Measurements from ENCODE around the gene MPDU1.
A peak's percentile ranks its signal among the peaks of the same experiment; 100 is the strongest.
"Not testable (repeated sequence)": the region's sequence is repeated elsewhere in the genome, so short reads cannot be mapped to it uniquely, and the experiment has no call there.

Gene MPDU1

GRCh38 chr17:7589891-7590691, 6.4 kb downstream of the MPDU1 start, which contains the start of gene SOX15:
Gene SOX15 (minus strand): TSS chr17:7590094. CDS start chr17:7589676, 418 bp downstream.
- CTCF ChIA-PET: interaction anchor here (0.9 to 4.5 kb wide), 25 partner anchors 10 to 544 kb away, joined by 3 to 61 read pairs (median 7); partner anchors contain the start of genes ATP1B2, CD68, FXR2 and SENP3

GRCh38 chr17:7590743-7591142, 7.1 kb downstream of the MPDU1 start:
- CTCF ChIA-PET: interaction anchor here (1.7 to 4.5 kb wide), 12 partner anchors 10 to 247 kb away, joined by 4 to 61 read pairs (median 23); partner anchors contain the start of genes CD68, FXR2, SENP3 and TMEM95
- no peak for TF ChIP-seq CTCF (IDR thresholded peaks at IDR 0.05; ENCODE audit: insufficient read depth, low read length, missing control alignments)
- H3K4me3 ChIP-seq (ENCODE audit: low read depth, low read length): no peak overlapping the region
- DNase-seq (ENCODE audit: low read depth, low spot score): no peak
- POLR2A ChIA-PET: interaction anchor here (0.6 to 4.4 kb wide), 3 partner anchors 12 to 106 kb away, joined by 3 to 31 read pairs (median 6); partner anchors contain the start of gene CD68

More at GRCh38 chr17:7589891-7590691, 6.4 kb downstream of the MPDU1 start, which contains the start of gene SOX15:
- no peak for DNase-seq (ENCODE audit: low read depth, low spot score)
- no peak for TF ChIP-seq CTCF (IDR thresholded peaks at IDR 0.05; ENCODE audit: insufficient read depth, low read length, missing control alignments)
- H3K4me3 ChIP-seq (ENCODE audit: low read depth, low read length): peak within 1 kb of the TSS; percentile 6; the same call in 1 of the 2 replicates
- POLR2A ChIA-PET: interaction anchor here (1.2 to 4.4 kb wide), 4 partner anchors 12 to 22 kb away, joined by 3 to 31 read pairs (median 6); partner anchors contain the start of gene CD68

- no peak for TF ChIP-seq CTCF (IDR thresholded peaks at IDR 0.05; ENCODE audit: insufficient read depth, low read length, missing control alignments)
- H3K4me3 ChIP-seq (ENCODE audit: low read depth, low read length): no peak overlapping the region
- ChIA-PET CTCF (interaction anchor here (3.6 to 4.5 kb wide), 2 partner anchors 20 to 96 kb away, joined by 48 to 61 read pairs; partner anchors contain the start of genes FXR2, TP53 and WRAP53), POLR2A (interaction anchor here (1.1 to 1.3 kb wide), 2 partner anchors 8 to 15 kb away, joined by 3 to 4 read pairs; partner anchors contain the start of gene MPDU1)
- DNase-seq (ENCODE audit: low read depth, low spot score): no peak
Measured at GRCh38 chr17:7591596-7591995, 7.9 kb downstream of the MPDU1 start.

- no peak overlapping the region for H3K4me3 ChIP-seq (ENCODE audit: low read depth, low read length)
- TF ChIP-seq CTCF (IDR thresholded peaks at IDR 0.05; ENCODE audit: insufficient read depth, low read length, missing control alignments): no peak
- DNase-seq (ENCODE audit: low read depth, low spot score): no peak
- CTCF ChIA-PET: interaction anchor here (0.8 to 4.5 kb wide), 5 partner anchors 16 to 96 kb away, joined by 3 to 48 read pairs (median 5); partner anchors contain the start of genes SENP3, TP53 and WRAP53
- POLR2A ChIA-PET: interaction anchor here (1.1 to 1.3 kb wide), 2 partner anchors 9 to 16 kb away, joined by 3 to 4 read pairs; partner anchors contain the start of gene MPDU1
Measured at GRCh38 chr17:7592422-7593021, 8.9 kb downstream of the MPDU1 start.

GRCh38 chr17:7593296-7593695, 9.6 kb downstream of the MPDU1 start:
- POLR2A ChIA-PET: interaction anchor here (0.5 kb wide), 1 partner anchor 110 kb away, joined by 3 read pairs; no protein-coding TSS in a partner anchor
- DNase-seq (ENCODE audit: low read depth, low spot score): no peak

GRCh38 chr17:7597561-7597960, 13.9 kb downstream of the MPDU1 start:
- CTCF ChIA-PET; H3K4me3 ChIP-seq (ENCODE audit: low read depth, low read length); POLR2A ChIA-PET; DNase-seq (ENCODE audit: low read depth, low spot score): not testable (repeated sequence)

More at GRCh38 chr17:7593296-7593695, 9.6 kb downstream of the MPDU1 start:
- H3K4me3 ChIP-seq (ENCODE audit: low read depth, low read length): no peak overlapping the region
- TF ChIP-seq CTCF (IDR thresholded peaks at IDR 0.05; ENCODE audit: insufficient read depth, low read length, missing control alignments): no peak
- CTCF ChIA-PET: interaction anchor here (0.8 to 3.3 kb wide), 4 partner anchors 15 to 95 kb away, joined by 3 to 9 read pairs (median 4); partner anchors contain the start of genes SENP3, TP53 and WRAP53
